Measurements from ENCODE around the gene SCYL1.
"Not testable (repeated sequence)": the region's sequence is repeated elsewhere in the genome, so short reads cannot be mapped to it uniquely, and the experiment has no call there.

SCYL1 gene

DNA sequence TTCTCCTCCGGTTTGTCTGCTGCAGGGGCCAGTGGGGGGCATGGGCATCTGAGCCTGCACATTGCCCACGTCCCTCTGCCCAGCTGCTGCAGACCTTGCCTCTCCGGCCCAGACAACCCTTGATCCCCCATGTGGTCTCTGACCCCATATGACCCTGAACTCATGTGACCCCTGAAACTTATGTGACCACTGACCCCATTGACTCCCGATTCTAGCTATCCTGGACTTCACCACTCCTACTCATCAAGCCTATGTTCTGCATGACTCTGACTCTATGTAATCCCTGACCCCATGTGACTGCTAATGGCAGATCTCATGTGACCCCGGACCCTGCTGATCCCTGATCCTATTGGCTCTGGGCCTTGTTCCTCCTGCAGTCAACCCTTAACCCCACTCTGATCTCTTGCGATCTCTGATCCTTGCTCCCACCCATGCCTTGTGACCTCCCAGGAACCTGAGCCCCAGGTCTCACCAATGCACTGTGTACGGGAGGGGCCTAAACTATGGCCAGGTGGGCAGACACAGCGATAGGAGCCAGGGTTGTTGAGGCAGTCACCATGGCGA is 27.6 kb downstream of the SCYL1 start:
- no peak for DNase-seq (ENCODE audit: low read depth in 4 of 4, low spot score in 1 of 4)

DNA sequence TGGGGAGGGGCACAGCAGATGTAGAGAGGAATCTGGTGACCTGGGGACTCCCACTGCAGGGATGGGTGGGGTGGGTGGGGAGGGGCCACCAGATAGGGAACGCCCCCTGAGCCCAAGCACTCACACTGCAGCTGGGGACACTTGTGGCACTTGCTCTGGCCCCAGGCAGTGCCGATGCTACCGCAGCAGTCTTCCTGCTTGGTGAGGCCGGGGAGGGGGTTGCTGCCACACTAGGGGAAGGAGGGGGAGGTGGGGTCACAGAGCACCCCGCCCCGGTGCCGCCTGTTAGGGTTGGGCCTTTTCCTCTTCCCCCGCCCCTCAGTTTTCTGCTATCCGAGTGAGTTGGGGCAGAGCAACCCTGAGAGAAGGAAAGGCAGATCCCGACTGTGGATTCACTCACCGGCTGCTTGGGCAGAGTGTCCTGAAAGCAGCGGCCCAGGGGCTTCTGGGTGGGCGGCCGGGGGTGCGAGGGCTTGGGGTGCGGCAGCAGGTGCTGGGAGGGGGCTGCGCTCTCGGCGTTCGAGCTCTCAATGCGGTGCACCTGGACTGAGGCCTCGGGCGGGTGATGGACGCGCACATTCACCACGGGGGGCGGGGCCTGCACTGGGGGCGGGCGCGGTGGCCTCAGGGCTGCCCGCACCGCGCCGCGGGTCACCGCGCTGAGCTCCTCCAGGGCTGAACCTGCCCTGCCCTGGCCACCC is 28.6 kb downstream of the SCYL1 start:
- DNase-seq (ENCODE audit: low read depth in 4 of 4, low spot score in 1 of 4) = no peak

DNA sequence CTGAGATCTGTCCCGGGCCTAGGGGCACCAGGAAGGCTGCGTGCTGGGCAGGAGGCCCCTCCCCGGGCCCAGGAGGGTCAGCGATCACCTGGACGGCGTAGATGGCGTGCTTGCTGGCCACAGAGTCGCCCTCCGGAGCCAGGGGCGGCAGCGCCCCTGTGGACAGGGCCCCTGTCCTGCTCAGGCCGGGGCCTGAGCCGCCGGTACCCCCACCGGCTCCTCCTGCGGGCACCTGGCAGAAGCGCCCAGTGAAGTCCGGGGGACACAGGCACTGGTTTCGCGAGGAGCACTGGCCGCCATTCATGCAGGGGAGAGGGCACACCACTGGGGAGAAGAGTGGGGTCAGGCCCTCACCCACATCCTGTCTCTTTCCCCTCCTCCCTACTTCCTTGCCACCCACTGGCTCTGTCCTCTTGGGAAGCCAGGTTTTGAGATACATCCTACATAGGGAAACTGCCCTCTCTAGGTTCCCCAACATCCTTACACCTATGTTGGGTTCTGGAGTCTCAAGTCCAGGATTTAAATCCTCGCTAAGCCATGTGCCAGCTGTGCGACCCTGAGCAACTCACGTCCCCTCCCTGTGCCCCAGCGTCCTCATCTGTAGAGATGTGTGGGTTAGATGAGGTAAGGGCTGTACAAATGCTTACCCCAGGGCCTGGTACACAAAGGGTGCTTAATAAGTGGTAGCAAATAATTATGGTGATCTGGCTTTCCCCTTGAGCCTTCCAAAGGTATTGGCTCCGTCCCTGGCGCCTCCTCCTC is 29.4 kb downstream of the SCYL1 start:
- DNase-seq (ENCODE audit: low read depth in 4 of 4, low spot score in 1 of 4) = no peak

DNA sequence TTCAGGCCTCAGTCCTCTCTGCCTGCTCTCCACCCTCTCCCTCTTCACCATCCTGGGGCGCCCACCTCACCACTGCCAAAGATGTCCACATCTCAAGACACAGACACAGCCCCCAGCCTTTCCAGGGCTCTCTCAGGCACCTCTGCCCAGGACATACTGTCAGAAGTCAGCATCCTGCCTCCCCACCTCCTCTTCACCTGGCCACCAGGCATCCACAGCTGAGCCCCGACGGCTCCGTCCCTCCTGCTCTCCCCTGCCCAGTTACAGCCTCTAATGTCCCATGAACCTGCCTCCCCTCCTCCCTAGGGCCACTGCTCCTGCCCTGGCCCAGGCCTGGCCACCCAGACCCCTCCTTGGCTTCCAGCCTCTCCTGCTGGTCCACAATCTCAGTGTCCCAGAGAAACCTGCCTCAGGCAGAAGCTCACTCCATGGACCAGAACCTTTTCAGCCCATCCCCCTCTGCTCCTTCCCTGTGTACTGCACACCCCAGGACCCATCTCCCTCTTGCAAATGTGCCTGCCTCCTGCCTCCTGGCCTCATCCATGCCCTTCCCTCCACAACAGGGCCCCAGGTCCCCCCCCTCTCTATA is 30.1 kb downstream of the SCYL1 start:
- DNase-seq (ENCODE audit: low read depth in 4 of 4, low spot score in 1 of 4) = no peak

DNA sequence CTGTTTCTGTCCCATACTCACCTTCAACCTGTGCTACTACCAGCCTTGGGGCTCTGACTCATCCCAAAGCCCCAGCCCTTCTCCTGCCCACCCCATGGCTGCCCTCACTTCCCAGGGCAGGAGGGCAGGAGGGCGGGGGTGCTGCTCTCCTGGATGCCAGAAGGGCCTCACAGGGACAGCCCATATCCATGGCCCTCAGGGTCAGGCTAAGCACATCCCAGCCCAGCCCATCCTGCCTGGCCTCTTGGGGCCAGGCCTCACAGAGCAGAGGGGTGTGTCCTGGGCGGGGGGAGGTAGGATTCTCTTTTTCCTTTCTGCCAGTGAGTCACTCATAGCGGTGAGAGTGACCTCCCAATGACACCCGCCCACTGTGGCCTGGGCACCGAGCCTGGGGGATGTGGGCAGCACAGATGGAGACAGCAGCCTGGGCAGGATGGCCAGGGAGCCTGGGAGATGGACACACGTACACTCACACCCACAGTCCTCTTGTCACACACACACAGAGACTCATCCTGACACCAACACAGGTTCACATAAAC is 30.9 kb downstream of the SCYL1 start:
- DNase-seq (ENCODE audit: low read depth in 4 of 4, low spot score in 1 of 4) = no peak

DNA sequence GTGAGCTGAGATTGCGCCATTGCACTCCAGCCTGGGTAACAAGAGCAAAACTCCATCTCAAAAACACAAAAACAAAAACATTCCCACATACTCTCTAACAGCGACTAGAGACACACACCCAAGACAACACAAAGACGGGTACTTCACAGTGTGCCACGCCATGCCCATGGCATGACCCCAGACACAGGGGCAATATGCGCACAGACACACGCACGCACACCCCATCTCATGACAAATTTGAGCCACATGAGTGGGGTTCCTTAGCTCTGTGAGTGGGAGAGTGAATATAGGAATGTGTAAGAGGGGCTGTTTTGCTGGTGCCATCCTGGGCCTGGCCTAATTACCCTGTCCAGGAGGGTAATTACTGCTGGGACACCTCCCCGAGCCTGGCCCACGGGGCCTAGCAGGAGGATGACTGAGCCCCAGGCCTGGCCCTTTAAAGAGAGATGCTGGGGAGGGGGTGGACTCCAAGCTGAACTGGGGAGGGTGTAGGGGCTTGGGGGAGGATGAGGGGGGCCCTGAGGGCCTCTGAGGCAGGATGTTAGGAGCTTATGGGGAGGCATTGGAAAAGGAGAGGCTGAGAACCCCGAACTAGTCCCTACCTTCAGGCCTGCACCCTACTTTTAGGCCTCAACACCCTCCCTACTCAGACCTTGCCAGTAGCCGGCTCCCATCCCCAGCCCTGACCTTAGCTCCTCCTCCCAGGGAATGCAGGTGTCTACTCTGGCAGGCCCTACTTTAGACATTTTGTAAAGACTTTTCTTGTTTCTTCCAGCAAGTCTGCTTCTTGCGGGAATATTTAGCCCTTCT is 31.8 kb downstream of the SCYL1 start:
- DNase-seq (ENCODE audit: low read depth in 4 of 4, low spot score in 1 of 4) = no peak

DNA sequence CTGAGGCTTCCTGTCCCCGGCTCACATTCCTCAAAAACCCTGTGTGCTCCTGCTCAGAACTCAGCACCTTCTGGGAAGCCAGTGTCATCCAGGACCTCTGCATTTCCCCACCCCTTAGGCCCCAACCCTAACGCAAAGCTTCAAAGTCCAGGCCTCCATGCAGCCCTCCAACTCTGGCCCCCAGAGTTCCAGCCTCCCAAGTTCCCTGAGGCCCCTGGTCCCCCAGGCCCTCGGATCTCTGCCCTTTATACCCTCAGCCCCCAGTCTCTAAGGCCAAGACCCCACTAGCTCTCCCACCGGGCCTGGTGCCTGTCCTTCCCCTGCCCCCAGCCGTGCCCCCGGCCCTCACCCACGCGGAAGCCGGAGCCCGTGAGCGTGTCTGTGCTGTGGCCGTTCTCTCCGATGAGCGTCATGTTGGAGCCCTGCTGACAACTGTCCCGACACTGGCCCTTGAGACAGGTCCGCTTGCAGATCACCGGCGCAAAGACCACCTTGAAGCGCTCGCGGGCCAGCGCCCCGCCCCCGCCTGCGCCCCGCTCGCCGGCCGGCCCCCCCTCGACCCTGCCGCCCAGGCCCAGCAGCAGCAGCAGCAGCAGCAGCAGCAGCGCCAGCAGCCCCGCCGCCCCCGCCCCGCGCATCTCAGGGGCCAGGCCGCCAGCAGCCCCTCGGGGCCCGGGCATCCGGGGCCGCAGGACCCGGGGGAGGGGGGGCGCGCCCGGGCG is 32.6 kb downstream of the SCYL1 start:
- no peak for DNase-seq (ENCODE audit: low read depth in 4 of 4, low spot score in 1 of 4)

DNA sequence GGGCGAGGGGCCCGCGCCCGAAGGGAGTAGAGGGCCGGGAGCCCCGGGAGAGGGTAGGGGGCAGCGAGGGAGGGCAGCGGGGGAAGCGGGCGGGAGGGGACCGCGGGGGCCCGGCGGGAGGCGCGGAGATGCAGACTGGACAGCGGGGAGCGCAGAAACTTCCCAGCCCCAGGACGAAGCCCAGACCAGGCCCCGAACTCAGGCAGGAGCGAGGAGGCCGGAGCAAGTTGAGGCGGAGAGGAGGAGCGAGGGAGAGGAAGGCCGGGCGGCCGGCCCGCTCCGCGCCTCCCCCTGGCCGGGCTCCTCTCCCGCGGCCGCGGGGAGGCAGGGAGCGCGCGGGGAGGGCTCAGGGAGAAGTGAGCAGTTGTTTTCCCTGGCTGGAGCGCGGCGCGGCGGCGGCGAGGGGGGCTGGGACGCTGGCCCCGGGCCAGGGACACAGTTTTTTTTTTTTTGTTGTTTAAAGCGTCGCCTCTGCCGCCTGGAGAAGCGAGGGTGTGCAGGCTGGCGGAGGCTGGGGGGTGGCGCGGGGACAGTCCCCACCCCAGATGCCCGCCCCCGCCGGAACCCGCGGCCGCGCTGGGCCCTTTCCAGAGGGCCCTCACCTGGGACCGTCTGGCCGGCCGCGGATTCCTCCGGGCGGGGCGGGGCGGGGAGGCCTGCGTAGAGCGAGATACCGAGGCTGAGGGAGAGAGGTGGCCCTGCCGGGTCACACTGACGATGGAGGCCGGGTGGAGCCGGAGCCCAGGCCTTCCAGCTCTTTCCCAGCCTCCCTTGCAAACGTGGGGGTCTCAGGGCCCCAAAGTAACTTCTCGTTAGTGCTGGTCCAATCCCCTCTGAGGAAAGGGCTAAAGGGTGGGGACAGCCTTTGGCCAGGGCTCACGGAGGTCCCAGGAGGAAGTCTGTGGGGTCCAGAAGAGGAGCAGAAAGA is 33.4 kb downstream of the SCYL1 start, which contains the start of gene LTBP3:
Gene LTBP3 (minus strand): TSS at position 358 of the 928 bp plus-strand sequence. CDS start 400 bp downstream, outside the sequence.
- DNase-seq (ENCODE audit: low read depth in 4 of 4, low spot score in 1 of 4) = no peak

DNA sequence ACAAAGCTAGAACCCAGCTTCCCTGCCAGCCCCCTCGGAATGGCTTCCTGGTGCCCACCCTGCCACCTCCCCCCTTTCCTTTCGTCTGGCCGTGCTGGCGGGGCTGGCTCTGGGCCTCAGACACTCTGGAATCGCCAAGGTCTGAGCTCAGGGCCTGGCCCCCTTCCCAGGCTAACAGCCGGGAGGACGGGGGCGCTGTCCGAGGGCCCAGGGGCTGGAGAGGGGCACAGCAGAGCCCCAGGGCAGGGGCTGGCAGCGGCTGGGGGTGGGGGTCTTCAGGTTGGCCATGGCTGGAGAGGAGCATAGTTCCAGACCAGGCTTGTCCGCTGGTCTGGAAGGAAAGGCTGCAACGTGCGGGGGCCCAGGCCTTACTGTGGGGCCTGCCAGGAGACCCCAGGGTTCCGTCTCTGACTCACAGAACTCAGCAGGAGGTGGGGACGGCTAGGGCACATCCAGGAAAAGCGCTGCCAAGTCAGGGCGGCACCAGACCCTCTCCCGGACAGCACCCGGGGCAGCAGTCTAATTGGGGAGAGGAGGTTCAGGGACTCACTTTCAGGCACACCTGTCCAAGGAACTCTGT is 34.1 kb downstream of the SCYL1 start:
- no peak for DNase-seq (ENCODE audit: low read depth in 4 of 4, low spot score in 1 of 4)

DNA sequence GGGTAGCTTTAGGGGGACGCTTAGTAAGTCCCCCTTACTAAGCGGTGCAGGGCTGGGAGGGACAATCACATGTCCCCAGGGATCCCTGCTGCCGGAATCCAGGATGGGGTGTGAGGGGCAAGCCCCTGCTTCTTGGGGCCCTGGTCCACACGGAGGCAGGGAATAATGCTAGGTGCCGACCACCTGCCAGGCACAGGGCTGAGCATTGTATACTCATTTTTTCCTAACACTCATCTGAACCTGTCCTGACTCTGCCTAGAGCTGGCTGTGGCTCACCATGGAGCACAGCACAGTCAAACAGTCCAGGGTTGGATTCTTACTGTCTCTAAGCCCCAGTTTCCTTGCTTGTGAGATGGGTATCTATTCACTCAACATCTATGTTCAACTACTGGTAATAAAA is 34.7 kb downstream of the SCYL1 start:
- no peak for DNase-seq (ENCODE audit: low read depth in 4 of 4, low spot score in 1 of 4)

DNA sequence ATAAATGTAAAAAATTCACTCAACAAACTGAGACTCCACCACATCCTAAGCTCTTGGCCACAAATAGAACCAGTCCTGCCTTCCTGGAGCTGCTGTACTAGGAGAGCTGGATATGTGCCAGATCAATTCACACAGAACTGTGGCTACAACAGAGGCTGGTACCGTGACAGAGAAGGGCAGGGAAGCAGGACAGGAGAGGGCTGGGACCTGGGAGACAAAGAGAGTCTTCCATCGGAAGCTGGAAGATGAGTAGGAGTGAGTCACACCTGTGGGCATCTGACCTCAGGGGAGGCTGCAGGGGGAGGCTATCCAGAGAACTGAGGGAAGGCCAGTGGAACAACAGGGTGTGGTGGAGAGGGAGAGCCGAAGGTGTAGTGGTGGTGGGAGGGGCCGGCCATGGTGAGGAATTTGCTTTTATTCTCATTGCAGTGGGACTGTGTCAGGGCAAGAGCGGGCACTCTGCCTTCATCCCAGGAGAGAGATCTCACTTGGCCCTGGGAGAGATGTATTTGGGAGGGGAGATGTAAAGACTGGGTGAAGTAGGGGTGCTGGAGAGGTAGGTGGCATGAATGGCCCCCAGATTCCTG is 35.2 kb downstream of the SCYL1 start:
- DNase-seq (ENCODE audit: low read depth in 4 of 4, low spot score in 1 of 4) = no peak

DNA sequence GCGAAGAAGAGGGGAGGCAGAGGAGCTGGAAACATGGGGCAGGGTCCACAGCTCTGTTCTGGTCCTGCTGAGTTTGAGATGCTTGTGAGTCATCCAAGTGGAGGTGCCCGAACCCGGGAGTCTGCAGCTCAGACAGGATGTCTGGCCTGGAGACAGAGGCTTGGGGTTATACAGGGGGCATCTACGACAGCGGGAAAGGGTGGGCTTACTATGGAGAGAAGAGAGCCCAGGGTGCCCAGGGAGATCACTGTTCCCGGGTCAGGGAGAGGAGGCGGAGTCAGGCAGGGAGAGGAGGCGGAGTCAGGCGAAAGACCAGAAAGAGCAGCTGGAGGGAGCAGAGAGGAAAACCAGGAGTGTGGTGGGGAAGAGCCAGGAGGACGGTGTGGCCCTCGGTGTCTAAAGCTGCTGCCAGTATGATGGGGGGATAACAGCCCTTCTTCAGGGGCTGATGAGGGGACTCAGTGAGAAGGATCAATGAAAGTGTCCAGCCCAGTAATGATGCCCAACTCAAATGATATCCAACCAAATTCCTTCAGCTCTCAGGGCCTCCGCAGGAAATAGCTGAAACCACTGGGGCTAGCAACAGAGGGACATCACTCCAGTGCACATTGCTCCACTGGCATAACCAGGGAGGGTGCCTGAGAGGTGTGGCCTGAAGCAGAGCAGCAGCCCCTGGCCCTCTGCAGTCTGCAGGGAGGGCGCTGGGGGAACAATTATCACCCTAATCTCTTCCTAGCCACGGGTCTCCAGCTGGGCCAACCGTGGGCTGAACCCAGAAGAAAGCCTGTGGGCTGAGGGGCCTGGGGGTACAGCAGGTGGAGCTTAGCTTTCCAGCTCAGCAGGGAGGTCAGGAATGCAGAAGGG is 35.9 kb downstream of the SCYL1 start:
- DNase-seq (ENCODE audit: low read depth in 4 of 4, low spot score in 1 of 4) = no peak

DNA sequence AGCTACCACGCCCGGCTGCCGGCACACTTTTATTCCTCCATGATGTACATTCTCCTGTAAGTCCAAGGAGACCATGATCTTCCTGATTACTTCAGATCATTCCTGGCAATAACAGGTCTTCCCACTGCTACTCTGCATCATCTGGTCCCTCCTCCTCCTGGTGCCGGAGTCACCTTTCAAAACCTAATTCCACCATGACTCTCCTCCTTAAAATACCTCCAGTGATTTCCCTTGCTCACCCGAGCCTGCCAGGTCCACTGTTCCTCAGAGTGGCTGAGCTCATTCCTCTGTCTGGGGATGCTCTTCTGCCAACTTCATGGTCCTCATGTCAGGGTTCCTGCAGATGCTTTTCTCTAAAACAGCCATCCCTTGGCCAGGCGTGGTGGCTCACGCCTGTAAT is 37.1 kb downstream of the SCYL1 start:
- DNase-seq (ENCODE audit: low read depth in 4 of 4, low spot score in 1 of 4) = no peak

DNA sequence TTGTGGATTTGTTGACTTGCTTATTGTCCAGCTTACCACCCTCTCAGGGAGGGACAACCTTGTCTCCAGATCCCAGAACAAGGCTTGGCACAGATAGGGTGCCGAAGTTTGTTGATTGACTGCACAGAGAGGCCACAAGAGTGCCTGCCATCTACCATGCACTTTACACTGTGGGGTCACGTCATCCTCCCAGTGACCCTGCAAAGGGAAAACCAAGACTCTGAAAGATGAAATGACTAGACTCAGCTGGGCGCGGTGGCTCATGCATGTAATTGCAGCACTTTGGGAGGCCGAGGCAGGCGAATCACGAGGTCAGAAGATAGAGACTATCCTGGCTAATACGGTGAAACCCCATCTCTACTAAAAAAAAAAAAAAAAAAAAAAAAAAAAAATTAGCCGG is 37.9 kb downstream of the SCYL1 start:
- no peak for DNase-seq (ENCODE audit: low read depth in 4 of 4, low spot score in 1 of 4)

DNA sequence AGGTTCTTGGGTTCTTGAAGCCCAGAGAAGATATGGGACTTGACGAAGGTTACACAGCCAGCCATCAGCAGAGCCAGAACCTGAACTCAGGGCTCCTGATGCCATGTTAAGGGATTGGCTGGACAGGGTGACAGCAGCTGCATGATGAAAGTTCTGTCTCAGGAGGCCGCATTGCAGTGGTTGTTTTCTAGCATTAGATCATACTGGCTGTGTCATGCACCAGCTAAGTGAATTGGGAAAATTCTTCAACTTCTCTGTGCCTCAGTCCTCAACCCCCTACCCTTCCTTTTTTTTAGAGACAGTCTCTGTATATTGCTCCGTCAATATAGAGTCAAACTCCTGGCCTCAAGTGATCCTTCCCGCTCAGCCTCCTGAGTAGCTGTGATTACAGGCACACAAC is 38.7 kb downstream of the SCYL1 start:
- DNase-seq (ENCODE audit: low read depth in 4 of 4, low spot score in 1 of 4) = no peak

DNA sequence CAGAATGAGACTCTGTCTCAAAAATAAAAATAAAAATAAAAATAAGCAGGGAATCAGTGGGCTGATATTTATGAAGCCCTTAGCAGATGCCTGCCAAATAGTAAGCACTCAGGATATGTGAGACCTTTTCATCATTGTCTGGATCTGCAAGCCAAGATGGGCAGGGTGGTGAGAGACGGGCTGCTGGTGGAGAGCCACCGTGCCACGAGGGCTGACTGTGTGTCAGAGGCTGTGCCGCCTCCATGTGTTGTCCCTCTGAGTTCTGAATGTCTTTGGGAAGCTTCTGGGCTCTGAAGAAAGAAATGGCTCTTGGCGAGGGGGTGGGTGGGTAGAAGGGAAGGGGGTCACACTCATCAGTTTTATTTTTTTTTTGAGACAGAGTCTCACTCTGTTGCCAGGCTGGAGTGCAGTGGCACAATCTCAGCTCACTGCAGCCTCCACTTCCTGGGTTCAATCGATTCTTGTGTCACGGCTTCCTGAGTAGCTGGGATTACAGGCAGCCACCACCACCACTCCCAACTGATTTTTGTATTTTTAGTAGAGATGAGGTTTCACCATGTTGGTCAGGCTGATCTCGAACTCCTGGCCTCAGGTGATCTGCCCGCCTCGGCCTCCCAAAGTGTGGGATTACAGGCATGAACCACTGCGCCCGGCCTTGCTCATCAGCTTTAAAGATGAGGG is 40.1 kb downstream of the SCYL1 start:
- not testable (repeated sequence) for DNase-seq (ENCODE audit: low read depth in 4 of 4, low spot score in 1 of 4)
